Islet of Langerhans (tissue), 1 donor: Measurements from ENCODE around the gene APEH.

Source experiments
- FAIRE-seq: peaks from one replicate; lab custom pipeline; 2011; peaks lifted over from hg19 to GRCh38; lab: Jason Lieb, UNC

APEH gene

DNA sequence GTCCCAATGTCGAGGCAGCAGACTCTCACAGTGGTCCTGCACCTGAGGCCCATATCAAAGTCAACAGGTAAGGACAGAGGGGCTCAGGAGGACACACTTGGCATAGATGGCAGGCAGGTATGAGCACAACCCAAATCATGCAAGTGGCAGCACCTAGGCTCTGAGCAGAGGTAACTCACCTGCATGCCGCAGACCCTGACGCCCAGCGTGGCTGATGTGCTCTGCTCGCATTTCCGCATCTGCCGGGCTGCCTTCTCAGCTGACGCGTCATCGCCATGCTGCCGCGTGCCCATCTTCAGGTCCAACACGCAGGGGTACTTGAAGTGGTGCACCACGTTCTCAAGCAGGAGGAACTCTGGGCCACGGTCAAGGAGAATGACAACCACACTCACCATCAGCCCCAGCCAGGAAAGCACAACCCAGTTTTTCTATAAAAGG, 53.8 kb downstream of the APEH start:
- no peak for FAIRE-seq

- no peak for FAIRE-seq
Measured at GRCh38 chr3:49729966-49730609, 55.9 kb downstream of the APEH start.

DNA sequence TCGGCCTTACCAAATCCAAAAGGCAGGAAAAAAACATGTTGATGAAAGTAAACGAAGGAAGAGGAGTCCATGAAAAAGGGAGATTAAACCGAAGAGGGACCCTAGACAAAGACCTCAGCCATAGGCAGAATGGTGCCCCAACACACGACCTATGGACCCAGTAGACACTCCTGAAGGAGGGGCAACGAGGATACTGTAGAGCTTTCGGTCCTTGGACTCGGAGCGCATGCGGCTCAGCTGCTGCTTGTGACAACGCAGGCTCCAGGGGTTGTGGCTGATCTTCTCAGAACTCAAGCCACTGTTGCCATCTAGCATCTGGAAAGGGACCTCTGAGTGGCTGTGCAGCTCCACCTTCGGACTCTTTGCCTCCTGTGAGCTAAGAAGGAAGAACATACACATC, 58.4 kb downstream of the APEH start:
- no peak for FAIRE-seq

DNA sequence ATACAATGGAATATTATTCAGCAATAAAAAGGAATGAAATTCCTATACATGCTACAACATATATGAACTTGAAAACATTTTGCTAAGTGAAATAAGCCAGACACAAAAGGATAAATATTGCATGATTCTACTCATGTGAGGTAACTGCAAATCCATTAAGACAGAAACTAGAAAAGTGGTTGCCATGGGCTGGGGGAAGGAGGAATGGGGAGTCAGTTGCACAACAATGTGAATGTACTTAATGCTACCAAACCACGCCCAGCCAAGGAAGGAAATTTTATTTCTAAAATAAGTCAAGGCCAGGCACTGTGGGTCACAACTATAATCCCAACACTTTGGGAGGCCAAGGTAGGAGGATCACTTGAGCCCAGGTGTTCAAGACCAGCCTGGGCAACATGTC, 59.4 kb downstream of the APEH start:
- no peak for FAIRE-seq
